ENCODE data around the gene NPB.

The NPB gene

DNA sequence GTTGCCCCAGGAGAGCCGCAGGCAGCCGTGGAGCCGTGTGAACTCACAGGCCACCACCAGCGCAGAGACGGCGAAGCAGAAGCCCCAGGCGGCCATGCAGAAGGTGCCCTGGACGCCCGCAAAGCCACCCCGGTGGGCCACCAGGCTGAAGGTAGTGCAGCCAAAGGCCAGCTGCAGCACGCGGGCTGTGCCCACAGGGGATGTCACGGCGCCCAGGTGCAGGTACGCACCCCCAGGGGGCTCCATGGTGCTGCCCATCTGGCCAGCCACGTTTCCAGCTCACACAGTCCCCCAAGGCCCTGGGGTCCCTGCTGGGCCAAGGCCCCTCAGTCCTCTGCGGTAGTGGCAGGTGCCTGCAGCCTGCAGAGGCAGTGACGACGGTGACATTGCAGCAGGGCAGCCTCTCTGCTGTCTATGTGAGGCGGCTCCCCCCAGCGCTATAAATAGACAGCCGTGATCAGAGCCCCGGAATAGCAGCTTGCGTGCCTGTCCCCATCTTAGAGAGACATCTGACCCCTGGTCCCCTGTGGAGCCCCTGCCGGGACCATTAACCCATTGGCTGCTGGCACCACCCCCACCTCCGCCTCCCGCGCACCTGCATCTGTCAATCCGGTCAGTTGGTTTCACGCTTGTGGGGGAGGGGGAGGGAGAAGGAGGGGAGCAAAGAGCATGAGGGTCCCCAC lies 39.6 kb downstream of the NPB start:
- no peak for DNase-seq (ENCODE audit: low read depth)

DNA sequence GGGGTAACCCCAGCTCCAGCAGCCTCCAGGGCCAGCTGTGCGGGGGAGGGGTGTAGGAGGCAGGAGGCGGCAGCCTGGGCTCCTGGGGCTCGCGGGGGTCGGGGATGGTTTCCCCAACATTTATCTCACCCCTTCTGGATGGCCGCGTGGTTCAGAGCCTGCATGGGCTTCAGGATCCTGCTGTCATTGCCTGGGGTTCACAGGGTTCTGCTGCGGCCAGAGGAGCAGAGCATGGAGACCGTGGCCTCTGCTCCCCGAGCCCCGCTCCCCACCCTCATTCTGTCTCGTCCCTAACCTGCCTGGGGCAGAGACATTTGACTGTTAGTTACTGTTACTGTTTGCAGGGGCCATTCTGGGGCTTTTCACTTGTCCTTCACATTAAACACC lies 40.1 kb downstream of the NPB start:
- no peak for DNase-seq (ENCODE audit: low read depth)

DNA sequence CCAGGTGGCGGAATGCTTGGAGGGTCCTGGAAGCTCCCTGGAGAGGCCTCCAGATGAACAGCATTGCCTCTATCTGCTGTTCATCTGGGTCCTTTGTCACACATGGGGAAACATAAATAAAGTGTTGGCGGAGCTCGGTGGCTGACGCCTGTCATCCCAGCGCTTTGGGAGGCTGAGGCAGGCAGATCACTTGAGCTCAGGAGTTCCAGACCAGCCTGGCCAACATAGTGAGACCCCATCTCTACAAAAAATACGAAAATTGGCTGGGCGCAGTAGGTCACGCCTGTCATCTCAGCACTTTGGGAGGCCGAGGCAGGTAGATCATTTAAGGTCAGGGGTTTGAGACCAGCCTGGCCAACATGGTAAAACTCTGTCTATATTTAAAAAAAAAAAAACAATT lies 42.8 kb downstream of the NPB start:
- DNase-seq (ENCODE audit: low read depth): no peak

DNA sequence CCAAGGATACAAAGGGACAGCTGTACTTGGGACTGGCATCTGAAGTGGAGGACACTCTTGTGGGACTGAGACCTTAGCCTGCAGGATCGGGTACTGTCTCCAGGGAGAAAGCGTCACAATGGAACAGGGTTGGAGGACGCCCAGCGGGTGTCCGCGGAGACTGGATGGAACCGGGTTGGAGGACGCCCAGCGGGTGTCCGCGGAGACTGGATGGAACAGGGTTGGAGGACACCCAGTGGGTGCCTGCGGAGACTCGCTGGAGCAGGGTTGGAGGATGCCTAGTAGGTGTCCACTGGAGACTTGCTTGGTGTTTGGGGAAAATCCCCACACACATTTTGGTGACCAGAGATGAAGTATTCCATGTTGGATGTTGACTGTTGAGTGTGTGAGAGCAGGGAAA lies 45.2 kb downstream of the NPB start, which contains the start of gene MYADML2:
TSS of gene MYADML2 (minus strand) at position 45 of the 400 bp plus-strand sequence. CDS start 5,492 bp downstream, outside the sequence.
- DNase-seq (ENCODE audit: low read depth): no peak

DNA sequence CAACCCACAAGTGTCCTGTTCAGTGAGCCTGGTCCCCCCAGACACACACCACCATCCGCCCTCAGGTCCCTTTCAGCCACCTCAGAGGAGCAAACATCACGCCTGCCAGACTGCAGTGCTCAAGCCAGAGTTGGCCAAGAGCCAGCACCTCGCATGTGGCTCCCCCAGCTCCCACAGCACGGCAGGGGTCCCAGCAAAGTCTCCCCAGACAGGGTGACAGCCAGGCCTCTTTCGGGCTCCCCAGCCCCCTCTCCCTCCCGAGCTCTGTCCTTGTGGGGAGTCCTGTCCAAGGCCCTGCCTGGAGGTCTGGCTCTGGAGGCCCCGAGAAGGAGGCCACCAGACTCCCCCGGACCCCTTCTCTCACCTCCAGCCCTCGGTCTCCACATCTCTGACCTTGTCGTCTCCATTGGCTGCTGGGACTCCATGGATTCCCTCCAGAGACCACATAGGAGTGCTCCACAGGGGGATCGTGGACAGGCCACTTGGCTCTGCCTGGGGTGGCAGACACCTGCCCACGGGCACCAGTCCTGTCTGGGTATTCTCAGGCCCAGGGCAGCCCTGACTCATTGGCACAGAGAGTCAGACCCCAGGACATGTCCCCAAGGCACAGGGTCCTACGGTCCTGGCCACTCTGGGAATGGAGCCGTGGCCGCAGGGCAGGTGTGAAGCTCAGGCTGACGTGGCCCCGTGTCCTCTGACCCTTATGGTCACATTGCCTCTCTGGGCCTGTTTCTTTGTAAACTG lies 46.8 kb downstream of the NPB start:
- no peak for DNase-seq (ENCODE audit: low read depth)

DNA sequence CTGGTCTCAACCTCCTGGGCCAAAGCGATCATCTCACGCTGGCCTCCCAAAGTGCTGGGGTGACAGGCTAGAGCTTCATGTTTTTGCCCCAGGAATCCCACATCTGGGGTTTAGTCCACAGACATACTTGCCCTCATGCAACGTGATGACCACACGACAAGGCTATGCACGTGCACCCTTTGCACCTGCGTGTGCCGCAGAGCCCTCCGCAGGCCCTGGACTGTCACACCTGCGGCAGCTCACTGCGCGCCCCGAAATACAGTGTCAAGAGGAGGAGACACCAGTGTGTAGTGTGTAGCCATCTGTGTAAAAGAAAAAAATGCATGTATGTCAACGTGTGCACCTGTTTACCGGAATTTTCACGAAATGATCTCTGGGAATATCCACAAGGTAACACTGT lies 48.5 kb downstream of the NPB start:
- DNase-seq (ENCODE audit: low read depth): no peak

DNA sequence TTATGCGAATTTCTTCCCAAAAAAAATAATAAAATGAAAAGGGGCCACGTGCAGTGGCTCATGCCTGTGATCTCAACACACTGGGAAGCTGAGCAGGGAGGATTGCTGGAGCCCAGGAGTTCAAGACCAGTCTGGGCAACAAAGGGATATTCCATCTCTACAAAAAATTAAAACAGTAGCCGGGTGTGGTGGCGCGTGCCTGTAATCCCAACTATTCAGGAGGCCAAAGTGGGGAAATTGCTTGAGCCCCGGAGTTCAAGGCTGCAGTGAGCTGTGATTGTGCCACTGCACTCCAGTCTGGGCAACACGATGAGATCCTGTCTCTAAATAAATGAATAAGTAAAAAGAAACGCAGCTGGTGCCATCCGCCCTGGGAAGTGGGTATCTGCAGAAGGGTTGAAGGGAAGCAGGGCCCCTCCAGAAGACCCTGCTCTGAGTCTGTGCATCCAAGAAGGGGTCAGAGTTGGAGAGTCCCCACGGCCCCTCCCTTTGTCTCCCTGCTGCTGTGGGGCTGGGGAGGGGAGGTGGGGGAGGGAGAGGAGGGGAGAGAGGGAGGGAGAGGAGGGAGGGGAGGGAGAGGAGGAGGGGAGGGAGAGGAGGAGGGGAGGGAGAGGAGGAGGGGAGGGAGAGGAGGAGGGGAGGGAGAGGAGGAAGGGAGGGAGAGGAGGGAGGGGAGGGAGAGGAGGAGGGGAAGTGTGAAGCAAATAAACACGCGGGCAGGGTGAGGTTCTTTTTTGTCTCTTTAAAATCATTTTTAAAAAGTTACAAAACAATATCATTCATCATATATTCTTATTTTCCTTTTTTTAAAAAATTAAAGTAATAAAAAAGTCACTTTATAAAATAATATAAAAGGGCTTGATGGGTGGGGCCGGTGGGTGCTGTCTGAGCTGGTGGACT lies 50.0 kb downstream of the NPB start:
- DNase-seq (ENCODE audit: low read depth): no peak

Data from fibroblast of gingiva (primary cell).